Body of pancreas (tissue), 4 donors: ENCODE results near the gene NFATC2. TPM values are rescaled to one million over a fixed set of nuclear protein-coding genes. Genes with fewer than 3 reads are reported as not detected.

Source experiments
- ATAC-seq: fragments of 150-250 bp; one replicate; pipeline ENCODE4 v1.9.1; 2016
- DNase-seq, 4 donors: peaks; one replicate each; pipeline ENCODE4 v3.0.0-alpha.2; 2019
- H3K27ac ChIP-seq, 4 donors: fragments of 200-600 bp; sonication (generic); 1 replicate in 3 of 4; 2 replicates in 1 of 4; pipeline versions ENCODE4 v1.5.1 to v1.6.1; 2016 to 2019; ENCODE audit warnings: mild to moderate bottlenecking in 1 of 4, mixed read lengths in 1 of 4, moderate library complexity in 1 of 4
- H3K27me3 ChIP-seq, 2 donors: fragments of 200-600 bp; sonication (generic); one replicate each; pipeline ENCODE4 v1.6.0; 2016; ENCODE audit warnings: mild to moderate bottlenecking in 1 of 2
- H3K36me3 ChIP-seq, 2 donors: fragments of 200-600 bp; sonication (generic); replicated peaks in 1 of 2; 2 replicates each; pipeline ENCODE4 v1.5.1; 2016; ENCODE audit warnings: low read depth in 2 of 2; ENCODE audit not compliant: insufficient read depth in 1 of 2
- H3K4me1 ChIP-seq: fragments of 200-600 bp; sonication (generic); one replicate; pipeline ENCODE4 v1.6.0; 2016
- H3K4me3 ChIP-seq, 2 donors: fragments of 200-600 bp; sonication (generic); 1 replicate in 1 of 2; 2 replicates in 1 of 2; pipeline ENCODE4 v1.5.1; 2016 to 2019
- H3K9me3 ChIP-seq, 3 donors: fragments of 200-600 bp; sonication (generic); 1 replicate in 2 of 3; 2 replicates in 1 of 3; pipeline ENCODE4 v1.5.1; 2016
- CTCF ChIP-seq, 7 experiments: fragments of 450-650 bp in 4 of 7; fragments of 200-600 bp in 3 of 7; sonication (generic) in 3 of 7; IDR thresholded peaks; one replicate each; pipeline ENCODE4 v1.5.1; 2016 to 2019; ENCODE audit warnings: antibody characterized with exemption in 7 of 7
- POLR2A ChIP-seq, 3 donors: fragments of 450-650 bp; IDR thresholded peaks; one replicate each; pipeline ENCODE4 v1.6.1; 2016; ENCODE audit warnings: antibody characterized with exemption in 3 of 3, mild to moderate bottlenecking in 2 of 3
- WGBS, 2 donors: methylation state at CpG; one replicate each; pipeline ENCODE4 v1.1.5; 2017; 5-methylcytosine and 5-hydroxymethylcytosine counted together
- intact Hi-C: fragments of 100-400 bp; cut with DNase I; formaldehyde crosslinking; loops from one replicate; pipeline ENCODE4 v1.15.1; 2023
- total RNA-seq, 2 donors: library from RNA; depleted of rRNA; stranded (reverse); fragments of >200 nt; gene quantifications; one replicate each; pipeline ENCODE4 v1.1.0, GENCODE V29; 2016

NFATC2 gene
- total RNA-seq, 2 donors from 2014 or later, result 4.9 to 7.6 TPM

- Histone ChIP-seq H3K4me3 (no peak overlapping the region), H3K27me3 (no peaks in the 10 kb centered on the region), H3K4me1 (no peaks in the 10 kb centered on the region), H3K27ac (no peak overlapping the region), H3K9me3 (no peaks in the 10 kb centered on the region), H3K36me3 (no peaks in the 10 kb centered on the region)
- 79 to 81% methylated on average over 11 of the region's 11 CpGs for WGBS, 2 donors
- ATAC-seq (no peak), DNase-seq (no peak)
- TF ChIP-seq CTCF (IDR thresholded peaks at IDR 0.05), result no peak
- TF ChIP-seq POLR2A (IDR thresholded peaks at IDR 0.05), result no peak
- intact Hi-C loops, result no loop called here
These were observed 189.7 kb downstream of the NFATC2 start for GRCh38 chr20:51352791-51353190.

DNA sequence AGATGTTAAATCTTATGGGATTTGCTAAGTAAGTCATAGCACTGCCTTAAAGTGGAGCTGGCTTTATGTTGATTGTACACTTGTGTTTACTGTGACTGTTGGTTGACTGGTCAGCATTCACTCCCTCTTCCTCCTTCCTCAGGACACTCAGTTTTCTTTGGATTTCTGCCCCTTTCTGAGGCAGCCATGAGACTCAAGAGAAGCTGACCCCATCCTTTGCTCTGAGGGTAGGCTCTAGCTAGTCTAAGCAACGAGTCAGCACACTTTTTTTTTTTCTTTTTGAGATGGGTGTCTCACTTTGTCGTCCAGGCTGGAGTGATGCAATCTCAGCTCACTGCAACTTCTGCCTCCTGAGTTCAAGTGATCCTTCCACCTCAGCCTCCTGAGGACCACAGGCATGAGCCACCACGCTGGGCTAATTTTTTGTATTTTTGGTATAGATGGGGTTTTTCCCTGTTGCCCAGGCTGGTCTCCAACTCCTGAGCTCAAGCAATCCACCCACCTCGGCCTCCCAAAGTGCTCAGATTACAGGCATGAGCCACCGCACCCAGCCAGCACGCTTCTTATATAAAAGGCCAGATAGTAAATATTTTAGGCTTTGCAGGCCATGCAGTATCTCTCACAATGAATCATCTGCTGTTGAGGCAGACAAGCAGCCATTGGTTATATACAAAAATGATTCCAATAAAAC lies 191.4 kb downstream of the NFATC2 start:
- 63 to 67% methylated on average over 6 of the region's 6 CpGs for WGBS, 2 donors
- no peak overlapping the region for H3K4me3 ChIP-seq
- no peaks in the 10 kb centered on the region for H3K9me3 ChIP-seq
- no peak for TF ChIP-seq CTCF (IDR thresholded peaks at IDR 0.05)
- no peak for TF ChIP-seq POLR2A (IDR thresholded peaks at IDR 0.05)
- H3K27me3 ChIP-seq, result no peaks in the 10 kb centered on the region
- ATAC-seq (no peak), DNase-seq (no peak)
- no peaks in the 10 kb centered on the region for H3K4me1 ChIP-seq
- no peaks in the 10 kb centered on the region for H3K36me3 ChIP-seq
- intact Hi-C loops, result no loop called here
- H3K27ac ChIP-seq, result no peak overlapping the region

- Histone ChIP-seq H3K4me3 (no peak overlapping the region), H3K27me3 (no peaks in the 10 kb centered on the region), H3K9me3 (no peaks in the 10 kb centered on the region), H3K4me1 (no peaks in the 10 kb centered on the region), H3K27ac (no peak overlapping the region), H3K36me3 (no peaks in the 10 kb centered on the region)
- WGBS, 2 donors, result 81 to 87% methylated on average over 4 of the region's 4 CpGs
- ATAC-seq (no peak), DNase-seq (no peak)
- TF ChIP-seq CTCF (IDR thresholded peaks at IDR 0.05), result no peak
- TF ChIP-seq POLR2A (IDR thresholded peaks at IDR 0.05), result no peak
- intact Hi-C loops, result no loop called here
These were observed 193.6 kb downstream of the NFATC2 start for GRCh38 chr20:51348876-51349275.

GRCh38 chr20:51347831-51348230 lies 194.7 kb downstream of the NFATC2 start:
- Histone ChIP-seq H3K27me3 (no peaks in the 10 kb centered on the region), H3K4me1 (no peaks in the 10 kb centered on the region), H3K9me3 (no peaks in the 10 kb centered on the region), H3K4me3 (no peak overlapping the region), H3K27ac (no peak overlapping the region), H3K36me3 (no peaks in the 10 kb centered on the region)
- TF ChIP-seq CTCF (IDR thresholded peaks at IDR 0.05), result no peak
- WGBS, 2 donors, result 88% methylated on average over 1 of the region's 1 CpG
- intact Hi-C loops, result no loop called here
- ATAC-seq (no peak), DNase-seq (no peak)
